ENCODE results near the gene RABAC1. TPM values are rescaled to one million over a fixed set of nuclear protein-coding genes. Genes with fewer than 3 reads are reported as not detected.

RABAC1 gene
- total and polyA plus RNA-seq, 2 of the 8 experiments (the other 6 are each of a cell fraction or from before 2014, with no cell fraction given): 124 to 439 TPM

DNA sequence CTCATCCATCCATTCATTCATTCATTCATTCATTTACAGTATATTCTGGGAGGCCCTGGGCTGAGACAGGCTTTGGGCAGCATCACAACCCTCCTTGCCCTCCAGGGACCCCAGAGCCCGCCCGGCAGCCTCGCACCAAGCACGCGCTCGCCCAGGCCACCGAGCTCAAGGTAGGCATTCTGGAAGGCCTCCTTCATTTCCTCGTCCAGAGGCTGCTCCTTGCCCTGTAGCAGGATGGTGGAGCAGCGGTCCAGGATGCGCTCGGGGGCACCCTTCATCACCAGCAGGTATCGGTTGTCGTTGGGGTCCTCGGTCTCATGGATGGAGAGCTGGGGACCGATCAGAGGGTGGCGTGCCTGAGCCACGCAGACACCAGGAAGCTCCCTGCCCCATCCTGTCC lies 19.3 kb upstream of the RABAC1 start:
- no peak overlapping the region for H4K5ac ChIP-seq (ENCODE audit: insufficient read length, low read depth, low read length)
- no peak overlapping the region for H2AFZ ChIP-seq (ENCODE audit: low read length)
- no peaks in the 10 kb centered on the region for H3K79me1 ChIP-seq (ENCODE audit: low read depth, low read length)
- no peak overlapping the region for H2BK5ac ChIP-seq (ENCODE audit: low read depth, low read length)
- TF ChIP-seq, protein P1, sequence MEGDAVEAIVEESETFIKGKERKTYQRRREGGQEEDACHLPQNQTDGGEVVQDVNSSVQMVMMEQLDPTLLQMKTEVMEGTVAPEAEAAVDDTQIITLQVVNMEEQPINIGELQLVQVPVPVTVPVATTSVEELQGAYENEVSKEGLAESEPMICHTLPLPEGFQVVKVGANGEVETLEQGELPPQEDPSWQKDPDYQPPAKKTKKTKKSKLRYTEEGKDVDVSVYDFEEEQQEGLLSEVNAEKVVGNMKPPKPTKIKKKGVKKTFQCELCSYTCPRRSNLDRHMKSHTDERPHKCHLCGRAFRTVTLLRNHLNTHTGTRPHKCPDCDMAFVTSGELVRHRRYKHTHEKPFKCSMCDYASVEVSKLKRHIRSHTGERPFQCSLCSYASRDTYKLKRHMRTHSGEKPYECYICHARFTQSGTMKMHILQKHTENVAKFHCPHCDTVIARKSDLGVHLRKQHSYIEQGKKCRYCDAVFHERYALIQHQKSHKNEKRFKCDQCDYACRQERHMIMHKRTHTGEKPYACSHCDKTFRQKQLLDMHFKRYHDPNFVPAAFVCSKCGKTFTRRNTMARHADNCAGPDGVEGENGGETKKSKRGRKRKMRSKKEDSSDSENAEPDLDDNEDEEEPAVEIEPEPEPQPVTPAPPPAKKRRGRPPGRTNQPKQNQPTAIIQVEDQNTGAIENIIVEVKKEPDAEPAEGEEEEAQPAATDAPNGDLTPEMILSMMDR (IDR thresholded peaks at IDR 0.05; ENCODE audit: control extremely low read depth in 1 of 3, insufficient read depth in 1 of 3, low read depth in 1 of 3, low read length in 3 of 3): peak in 1 of 3 experiments; percentile 3; a peak in 2 of 4 replicates
- TF ChIP-seq RAD21 (IDR thresholded peaks at IDR 0.05 in 1 of 2, conservative IDR thresholded peaks at IDR 0.05 in 1 of 2; ENCODE audit: low read depth in 2 of 2, low read length in 2 of 2): peak; percentile 26 to 28; a peak in 3 of 4 replicates
- no peak for TF ChIP-seq SP2 (IDR thresholded peaks at IDR 0.05; ENCODE audit: low read length)
- no peak for TF ChIP-seq FOSL1 (IDR thresholded peaks at IDR 0.05; ENCODE audit: insufficient read depth, low read depth, low read length)
- H2BK12ac ChIP-seq (ENCODE audit: low read depth, low read length): no peak overlapping the region
- no peaks in the 10 kb centered on the region for H3K9me3 ChIP-seq (ENCODE audit: insufficient read depth in 2 of 2, low read depth in 1 of 2, low read length in 1 of 2)
- no peak overlapping the region for H3K4ac ChIP-seq (replicated peaks; ENCODE audit: insufficient read length, low read depth, low read length)
- H2BK15ac ChIP-seq (ENCODE audit: low read length): no peak overlapping the region
- H3K14ac ChIP-seq (ENCODE audit: insufficient read length): no peak overlapping the region
- WGBS, 2 experiments (ENCODE audit: extremely low coverage in 1 of 2, insufficient coverage in 1 of 2, insufficient read length in 1 of 2, insufficient replicate concordance in 2 of 2, low coverage in 1 of 2, low lambda C conversion rate in 2 of 2, missing lambda C conversion rate in 1 of 2): 97% methylated on average over 16 of the region's 17 CpGs; no CpG with 5 or more reads in 1 of the 2 experiments
- H2AK5ac ChIP-seq (ENCODE audit: low read depth, low read length): no peak overlapping the region
- no peak overlapping the region for H3K9ac ChIP-seq (replicated peaks in 1 of 4; ENCODE audit: extremely low read depth in 1 of 4, low read depth in 3 of 4, low read length in 3 of 4)
- POLR2A ChIA-PET (ENCODE audit: partially characterized antibody): interaction anchor here (0.6 to 0.7 kb wide), 2 partner anchors 8 to 74 kb away, joined by 3 read pairs; no protein-coding TSS in a partner anchor
- H3K79me2 ChIP-seq (ENCODE audit: control insufficient read depth in 1 of 2, insufficient read depth in 2 of 2, low read length in 2 of 2): no peaks in the 10 kb centered on the region
- no peak overlapping the region for H2BK20ac ChIP-seq (ENCODE audit: low read length)
- H2BK120ac ChIP-seq (replicated peaks; ENCODE audit: low read depth, low read length): no peak overlapping the region
- H3K23ac ChIP-seq (ENCODE audit: insufficient read length): no peak overlapping the region
- H4K20me1 ChIP-seq (replicated peaks in 1 of 2; ENCODE audit: control insufficient read depth in 1 of 2, insufficient read depth in 2 of 2, low read length in 2 of 2): no peaks in the 10 kb centered on the region
- H3K36me3 ChIP-seq (ENCODE audit: control insufficient read depth in 2 of 4, insufficient read depth in 4 of 4, low read length in 3 of 4): peaks cover 0 to 9% (median 4%) of the 10 kb centered on the region in 4 experiments; a peak in 5 of 8 replicates
- H4K91ac ChIP-seq (replicated peaks; ENCODE audit: insufficient read length, low read length): no peak overlapping the region
- H3K4me1 ChIP-seq (replicated peaks in 1 of 4; ENCODE audit: control insufficient read depth in 3 of 4, insufficient read depth in 4 of 4, low read length in 3 of 4): no peaks in the 10 kb centered on the region
- CTCF ChIA-PET (ENCODE audit: partially characterized antibody): interaction anchor here (0.7 to 1.2 kb wide), 5 partner anchors 18 to 419 kb away, joined by 3 read pairs; no protein-coding TSS in a partner anchor
- H3K27ac ChIP-seq (ENCODE audit: low read depth, low read length): no peak overlapping the region
- H3K23me2 ChIP-seq (ENCODE audit: low read depth, low read length): no peaks in the 10 kb centered on the region
- H3K27me3 ChIP-seq (replicated peaks in 1 of 4; ENCODE audit: control insufficient read depth in 3 of 4, extremely low read depth in 1 of 4, insufficient read depth in 3 of 4, low read length in 3 of 4): no peaks in the 10 kb centered on the region
- no peak overlapping the region for H3K18ac ChIP-seq (ENCODE audit: extremely low read depth, low read length)
- no peak overlapping the region for H3K4me3 ChIP-seq (ENCODE audit: extremely low read depth in 1 of 4, insufficient read depth in 2 of 4, low read depth in 3 of 4, low read length in 4 of 4)
- H4K8ac ChIP-seq (ENCODE audit: extremely low read depth, insufficient read depth, low read length): no peak overlapping the region
- H3K4me2 ChIP-seq (ENCODE audit: insufficient read depth in 1 of 2, low read depth in 2 of 2, low read length in 2 of 2): no peak overlapping the region
- no peak overlapping the region for H3K56ac ChIP-seq (replicated peaks; ENCODE audit: insufficient read length, low read depth, low read length)
- FAIRE-seq: no peak
- DNase-seq (ENCODE audit: low read depth in 1 of 2, low spot score in 2 of 2): no peak

All from H1 (cell line).